GM12872 (cell line): ENCODE measurements around the gene PRKRIP1.
"Not testable (repeated sequence)": the region's sequence is repeated elsewhere in the genome, so short reads cannot be mapped to it uniquely, and the experiment has no call there.

Source experiments
- CTCF ChIP-seq: IDR thresholded peaks from 3 replicates; pipeline ENCODE4 v1.5.1; 2011; ENCODE audit warnings: low read depth, mild to moderate bottlenecking, low read length, moderate library complexity; ENCODE audit not compliant: insufficient read depth

The PRKRIP1 gene

GRCh38 chr7:102395873-102396709 is at the start of gene PRKRIP1:
Gene PRKRIP1, plus strand, starts transcription at chr7:102396363. Its CDS starts 49 bp downstream, at chr7:102396412.
- no peak for TF ChIP-seq CTCF

GRCh38 chr7:102356344-102356743 is 39.8 kb upstream of the PRKRIP1 start, which contains the start of gene SPDYE6:
Gene SPDYE6, minus strand, starts transcription at chr7:102356444. Its CDS starts 421 bp downstream, at chr7:102356023.
- TF ChIP-seq CTCF, result not testable (repeated sequence)

GRCh38 chr7:102376964-102377466 is 19.1 kb upstream of the PRKRIP1 start:
- no peak for TF ChIP-seq CTCF

GRCh38 chr7:102387064-102387463 is 9.1 kb upstream of the PRKRIP1 start:
- TF ChIP-seq CTCF, result no peak

GRCh38 chr7:102389810-102390209 is 6.4 kb upstream of the PRKRIP1 start:
- no peak for TF ChIP-seq CTCF

- TF ChIP-seq CTCF, result peak; percentile 91
Measured at GRCh38 chr7:102390697-102391484, 5.3 kb upstream of the PRKRIP1 start.

- no peak for TF ChIP-seq CTCF
Measured at GRCh38 chr7:102392330-102392729, 3.8 kb upstream of the PRKRIP1 start.
